Chondrocyte (in vitro differentiated cells): ENCODE measurements around the gene LRBA. TPM values are rescaled to one million over a fixed set of nuclear protein-coding genes. Genes with fewer than 3 reads are reported as not detected.

Experiments used
- DNase-seq: peaks from one replicate; pipeline ENCODE4 v3.0.0; 2021; ENCODE audit warnings: mixed read lengths, low spot score
- H3K27ac Mint-ChIP-seq: one replicate; pipeline ENCODE4 v1.8.0; 2021; ENCODE audit warnings: mild to moderate bottlenecking, moderate library complexity, mixed read lengths; ENCODE audit not compliant: unreplicated experiment
- H3K27me3 Mint-ChIP-seq: 2 replicates; pipeline ENCODE4 v1.8.0; 2021; ENCODE audit warnings: low read depth, mixed read lengths
- H3K36me3 Mint-ChIP-seq: 2 replicates; pipeline ENCODE4 v1.8.0; 2021; ENCODE audit warnings: low read depth, mixed read lengths
- H3K4me1 Mint-ChIP-seq: 2 replicates; pipeline ENCODE4 v1.8.0; 2021; ENCODE audit warnings: low read depth, mild to moderate bottlenecking, mixed read lengths
- H3K4me3 Mint-ChIP-seq: one replicate; pipeline ENCODE4 v1.8.0; 2021; ENCODE audit warnings: mild to moderate bottlenecking, moderate library complexity, mixed read lengths; ENCODE audit not compliant: unreplicated experiment
- H3K9me3 Mint-ChIP-seq: 2 replicates; pipeline ENCODE4 v1.8.0; 2021; ENCODE audit warnings: low read depth, mixed read lengths
- CTCF ChIP-seq: fragments of 200-600 bp; sonication (generic); IDR thresholded peaks from 2 replicates; pipeline ENCODE4 v1.5.0; 2021; ENCODE audit warnings: antibody characterized with exemption, mild to moderate bottlenecking, moderate library complexity
- total RNA-seq: library from RNA; stranded (reverse); gene quantifications from 3 replicates; pipeline ENCODE4 v1.2.1, GENCODE V29; 2021

Gene LRBA
- total RNA-seq, 1 donor from 2014 or later: 19.7 TPM

GRCh38 chr4:150647008-150647407 is 368.1 kb downstream of the LRBA start:
- DNase-seq: no peak

GRCh38 chr4:150641612-150642011 is 373.5 kb downstream of the LRBA start:
- TF ChIP-seq CTCF: no peak
- peaks cover 5% of the 10 kb centered on the region for H3K4me1 Mint-ChIP-seq
- peaks cover 2% of the 10 kb centered on the region for H3K9me3 Mint-ChIP-seq
- H3K27ac Mint-ChIP-seq: no peak overlapping the region
- H3K36me3 Mint-ChIP-seq: no peaks in the 10 kb centered on the region
- H3K27me3 Mint-ChIP-seq: no peaks in the 10 kb centered on the region
- H3K4me3 Mint-ChIP-seq: no peak overlapping the region
- no peak for DNase-seq

More at GRCh38 chr4:150647008-150647407, 368.1 kb downstream of the LRBA start:
- TF ChIP-seq CTCF: no peak
- Mint-ChIP-seq H3K4me3 (no peak overlapping the region), H3K9me3 (no peaks in the 10 kb centered on the region), H3K27me3 (no peaks in the 10 kb centered on the region), H3K27ac (no peak overlapping the region), H3K36me3 (no peaks in the 10 kb centered on the region), H3K4me1 (peaks cover 14% of the 10 kb centered on the region)

GRCh38 chr4:150632639-150633038 is 382.4 kb downstream of the LRBA start:
- no peak for TF ChIP-seq CTCF
- no peaks in the 10 kb centered on the region for H3K27me3 Mint-ChIP-seq
- no peak for DNase-seq
- H3K4me3 Mint-ChIP-seq: no peak overlapping the region
- peaks cover 15% of the 10 kb centered on the region for H3K9me3 Mint-ChIP-seq
- peaks cover 4% of the 10 kb centered on the region for H3K36me3 Mint-ChIP-seq
- H3K4me1 Mint-ChIP-seq: no peaks in the 10 kb centered on the region
- no peak overlapping the region for H3K27ac Mint-ChIP-seq

GRCh38 chr4:150628073-150628472 is 387.0 kb downstream of the LRBA start:
- Mint-ChIP-seq H3K4me3 (no peak overlapping the region), H3K4me1 (no peaks in the 10 kb centered on the region), H3K27ac (no peak overlapping the region), H3K9me3 (peaks cover 11% of the 10 kb centered on the region), H3K36me3 (peaks cover 4% of the 10 kb centered on the region), H3K27me3 (no peaks in the 10 kb centered on the region)
- no peak for TF ChIP-seq CTCF
- DNase-seq: no peak

GRCh38 chr4:150625033-150625432 is 390.1 kb downstream of the LRBA start:
- Mint-ChIP-seq H3K27me3 (no peaks in the 10 kb centered on the region), H3K36me3 (no peaks in the 10 kb centered on the region), H3K4me1 (no peaks in the 10 kb centered on the region), H3K9me3 (peaks cover 5% of the 10 kb centered on the region), H3K4me3 (no peak overlapping the region), H3K27ac (no peak overlapping the region)
- no peak for TF ChIP-seq CTCF
- no peak for DNase-seq
